Stimulated activated CD8-positive, alpha-beta memory T cell treated with anti-CD3 and anti-CD28 coated beads, Interleukin-15, amount 100 ng/mL, for 24 hours (primary cell): ENCODE data around the gene FIBIN.

Experiments
- DNase-seq: peaks from one replicate; pipeline ENCODE4 v3.0.0-alpha.2; 2020; ENCODE audit warnings: low read depth

Gene FIBIN

GRCh38 chr11:27022659-27023251 is 28.8 kb downstream of the FIBIN start:
- no peak for DNase-seq

- DNase-seq: no peak
These were observed 31.0 kb downstream of the FIBIN start for GRCh38 chr11:27024865-27025264.

GRCh38 chr11:27025312-27025955 is 31.5 kb downstream of the FIBIN start:
- no peak for DNase-seq

GRCh38 chr11:27025957-27026733 is 32.2 kb downstream of the FIBIN start:
- DNase-seq: no peak

GRCh38 chr11:27028561-27028965 is 34.7 kb downstream of the FIBIN start:
- DNase-seq: no peak

- DNase-seq: no peak
These were observed 36.1 kb downstream of the FIBIN start for GRCh38 chr11:27029966-27030365.

- DNase-seq: no peak
These were observed 37.8 kb downstream of the FIBIN start for GRCh38 chr11:27031754-27032153.

- no peak for DNase-seq
These were observed 46.0 kb downstream of the FIBIN start for GRCh38 chr11:27039873-27040272.

GRCh38 chr11:27040302-27041115 is 46.6 kb downstream of the FIBIN start, which contains the start of gene BBOX1:
BBOX1 (plus strand) TSS chr11:27040815; CDS start chr11:27055431, 14,616 bp downstream.
- DNase-seq: no peak

- DNase-seq: no peak
These were observed 47.4 kb downstream of the FIBIN start for GRCh38 chr11:27041141-27041899.
